Muscle layer of duodenum (tissue), 2 donors: ENCODE data around the gene NSMCE1.
"Not testable (repeated sequence)": the region's sequence is repeated elsewhere in the genome, so short reads cannot be mapped to it uniquely, and the experiment has no call there.

Experiments
- H3K27ac ChIP-seq: one replicate; pipeline ENCODE4 v1.7.0; 2013; ENCODE audit warnings: mild to moderate bottlenecking, low read length
- H3K27me3 ChIP-seq: one replicate; pipeline ENCODE4 v1.7.0; 2013; ENCODE audit warnings: low read depth, mild to moderate bottlenecking, control low read depth, low read length
- H3K36me3 ChIP-seq, 2 donors: one replicate each; pipeline ENCODE4 v1.7.0; 2013; ENCODE audit warnings: low read length in 2 of 2, control low read depth in 1 of 2, mild to moderate bottlenecking in 1 of 2; ENCODE audit not compliant: insufficient read depth in 2 of 2, control insufficient read depth in 1 of 2
- H3K4me1 ChIP-seq, 2 donors: one replicate each; pipeline ENCODE4 v1.7.0; 2013; ENCODE audit warnings: low read length in 2 of 2, mild to moderate bottlenecking in 2 of 2, control low read depth in 1 of 2, moderate library complexity in 1 of 2; ENCODE audit not compliant: insufficient read depth in 2 of 2, control insufficient read depth in 1 of 2
- H3K4me3 ChIP-seq, 2 donors: one replicate each; pipeline ENCODE4 v1.7.0; 2013; ENCODE audit warnings: low read length in 2 of 2, low read depth in 1 of 2, mild to moderate bottlenecking in 1 of 2
- H3K9me3 ChIP-seq, 2 donors: one replicate each; pipeline ENCODE4 v1.7.0; 2013; ENCODE audit warnings: low read length in 2 of 2, control low read depth in 1 of 2, mild to moderate bottlenecking in 1 of 2; ENCODE audit not compliant: control insufficient read depth in 1 of 2
- donor health status: healthy.

Gene NSMCE1

DNA sequence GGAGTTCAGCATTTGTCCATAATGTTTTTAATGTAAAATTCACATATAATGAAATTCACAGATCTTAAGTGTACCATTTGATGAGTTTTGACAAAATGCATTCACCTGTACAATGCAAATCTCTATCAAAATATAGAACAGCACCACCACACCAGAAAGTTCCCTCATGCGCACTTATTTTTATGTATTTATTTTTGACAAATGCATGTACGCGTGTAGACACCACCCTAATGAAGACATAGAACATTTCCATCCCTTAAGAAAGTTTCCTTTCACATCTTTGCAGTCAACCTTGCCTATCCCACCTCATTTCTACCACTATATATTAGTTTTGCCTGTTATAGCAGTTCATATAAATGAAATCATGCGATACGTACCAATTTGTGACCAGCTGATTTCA lies 29.6 kb upstream of the NSMCE1 start:
- no peaks in the 10 kb centered on the region for H3K9me3 ChIP-seq
- no peaks in the 10 kb centered on the region for H3K36me3 ChIP-seq
- H3K27me3 ChIP-seq, result no peaks in the 10 kb centered on the region
- H3K4me1 ChIP-seq, result no peaks in the 10 kb centered on the region
- no peak overlapping the region for H3K27ac ChIP-seq
- no peak overlapping the region for H3K4me3 ChIP-seq

DNA sequence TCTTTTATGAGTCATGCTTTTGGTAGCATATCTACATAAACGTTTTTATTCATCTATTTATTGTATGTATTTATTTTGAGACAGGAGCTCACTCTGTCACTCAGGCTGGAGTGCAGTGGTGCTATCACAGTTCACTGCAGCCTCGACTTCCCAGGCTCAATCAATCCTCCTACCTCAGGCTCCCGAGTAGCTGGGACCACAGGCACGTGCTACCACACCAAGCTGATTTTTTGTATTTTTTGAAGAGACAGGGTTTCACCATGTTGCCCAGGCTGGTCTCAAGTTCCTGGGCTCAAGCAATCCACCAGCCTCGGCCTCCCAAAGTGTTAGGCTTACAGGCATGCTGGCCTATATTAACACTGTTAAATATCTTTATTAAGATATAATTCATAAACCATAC lies 24.8 kb upstream of the NSMCE1 start:
- Histone ChIP-seq H3K9me3 (no peaks in the 10 kb centered on the region), H3K27me3 (no peaks in the 10 kb centered on the region), H3K4me3 (no peak overlapping the region), H3K27ac (no peak overlapping the region), H3K4me1 (no peaks in the 10 kb centered on the region), H3K36me3 (no peaks in the 10 kb centered on the region)

DNA sequence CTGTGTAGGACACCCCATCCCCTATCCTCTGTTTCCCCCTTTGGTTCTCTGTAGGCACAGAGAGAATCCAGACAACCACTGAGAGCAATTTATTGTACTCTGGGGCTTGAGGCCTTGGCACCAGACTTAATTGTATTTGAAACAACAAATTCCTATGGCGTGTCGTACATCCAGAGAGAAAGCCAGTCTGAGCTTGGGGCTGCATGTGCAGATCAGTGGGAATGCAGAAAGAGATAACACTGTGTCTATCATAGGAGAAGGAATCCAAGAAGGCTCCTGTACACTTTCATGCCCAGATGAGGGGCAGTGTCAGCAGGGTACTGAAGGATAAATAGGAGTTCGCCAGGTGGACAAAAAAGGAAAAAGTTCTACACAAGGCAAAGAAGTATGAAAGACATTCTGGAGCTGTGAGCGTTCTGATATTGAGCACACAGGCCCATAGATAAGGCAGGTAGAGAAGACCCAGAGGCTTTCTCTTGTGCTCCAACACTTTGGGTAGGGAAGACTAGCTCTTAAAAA lies 23.2 kb upstream of the NSMCE1 start:
- Histone ChIP-seq H3K4me1 (peaks cover 0 to 4% of the 10 kb centered on the region in 2 donors), H3K27me3 (no peaks in the 10 kb centered on the region), H3K4me3 (no peak overlapping the region), H3K9me3 (no peaks in the 10 kb centered on the region), H3K27ac (no peak overlapping the region), H3K36me3 (no peaks in the 10 kb centered on the region)

DNA sequence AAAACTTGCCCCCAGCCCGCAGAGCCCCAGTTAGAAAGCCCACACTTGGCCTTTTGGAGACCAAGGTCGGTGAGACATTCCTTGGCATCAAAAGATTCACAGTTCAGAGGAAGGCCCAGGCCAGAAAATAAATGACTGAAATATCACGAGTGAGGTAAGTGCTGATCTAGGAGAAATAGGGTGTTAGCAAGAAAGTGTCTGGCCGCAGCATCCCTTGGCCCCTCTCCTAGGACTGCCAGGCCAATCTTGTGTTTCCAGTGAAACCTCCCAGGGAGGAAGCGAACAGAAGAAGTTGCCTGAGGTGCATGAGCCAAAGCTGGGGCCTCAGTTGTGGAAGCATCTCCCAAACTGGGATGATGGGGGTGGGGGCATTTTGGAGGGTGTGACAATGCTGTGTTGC lies 22.5 kb upstream of the NSMCE1 start:
- Histone ChIP-seq H3K27me3 (no peaks in the 10 kb centered on the region), H3K36me3 (no peaks in the 10 kb centered on the region), H3K4me1 (peaks cover 0 to 5% of the 10 kb centered on the region in 2 donors), H3K4me3 (no peak overlapping the region), H3K9me3 (no peaks in the 10 kb centered on the region), H3K27ac (no peak overlapping the region)

DNA sequence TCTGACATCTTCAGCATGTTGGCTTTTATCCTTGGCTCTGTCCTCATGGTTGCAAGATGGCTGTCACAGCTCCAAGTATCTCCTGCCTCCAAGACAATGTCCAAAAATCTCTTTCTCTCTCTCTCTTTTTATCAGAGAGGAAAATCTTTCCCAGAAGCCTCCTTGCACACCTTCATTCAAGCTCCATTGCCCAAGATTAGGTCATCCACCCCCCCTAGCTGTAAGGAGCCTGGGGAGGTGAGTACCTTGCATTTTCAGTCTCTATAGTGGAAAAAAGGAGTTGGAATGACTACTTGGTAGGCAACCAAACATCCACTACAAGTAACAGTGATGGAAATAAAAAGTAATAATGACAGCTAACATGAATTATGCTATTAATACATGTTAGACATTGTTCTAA lies 22.0 kb upstream of the NSMCE1 start:
- H3K9me3 ChIP-seq, result no peaks in the 10 kb centered on the region
- no peak overlapping the region for H3K4me3 ChIP-seq
- H3K36me3 ChIP-seq, result no peaks in the 10 kb centered on the region
- no peaks in the 10 kb centered on the region for H3K27me3 ChIP-seq
- peaks cover 0 to 5% of the 10 kb centered on the region in 2 donors for H3K4me1 ChIP-seq
- no peak overlapping the region for H3K27ac ChIP-seq

DNA sequence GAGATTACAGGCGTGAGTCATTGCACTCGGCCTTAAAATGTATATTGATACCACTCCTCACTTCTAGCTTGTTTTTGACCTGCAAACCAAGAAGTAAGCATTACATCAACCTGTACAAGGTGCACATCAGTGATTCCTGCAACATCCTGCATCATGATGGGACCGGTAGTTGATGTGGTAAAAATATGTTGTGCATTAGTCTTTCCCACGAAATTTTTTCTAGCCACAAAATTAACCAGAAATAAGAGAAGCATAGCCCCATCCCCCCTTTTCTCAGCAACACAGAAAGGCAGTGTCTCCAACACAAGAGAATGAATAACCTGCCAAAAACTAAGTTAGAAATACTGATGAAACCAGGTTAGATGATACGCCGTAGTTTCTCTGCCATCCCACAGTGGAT lies 21.1 kb upstream of the NSMCE1 start:
- Histone ChIP-seq H3K4me1 (peaks cover 0 to 5% of the 10 kb centered on the region in 2 donors), H3K27me3 (no peaks in the 10 kb centered on the region), H3K36me3 (no peaks in the 10 kb centered on the region), H3K9me3 (no peaks in the 10 kb centered on the region), H3K4me3 (no peak overlapping the region), H3K27ac (no peak overlapping the region)

DNA sequence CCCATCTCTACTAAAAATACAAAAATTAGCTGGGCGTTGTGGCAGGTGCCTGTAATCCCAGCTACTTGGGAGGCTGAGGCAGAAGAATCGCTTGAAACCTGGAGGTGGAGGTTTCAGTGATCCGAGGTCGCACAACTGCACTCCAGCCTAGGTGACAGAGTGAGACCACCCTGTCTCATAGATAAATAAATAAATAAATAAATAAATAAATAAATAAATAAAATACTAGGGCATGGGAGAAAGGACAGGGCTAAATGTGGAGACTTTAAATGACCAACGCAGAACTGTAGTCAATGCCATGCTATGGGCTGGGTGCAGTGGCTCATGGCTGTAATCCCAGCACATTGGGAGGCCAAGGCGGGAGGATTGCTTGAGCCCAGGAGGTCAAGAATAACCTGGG lies 19.7 kb upstream of the NSMCE1 start:
- not testable (repeated sequence) for H3K36me3 ChIP-seq, H3K9me3 ChIP-seq, H3K27ac ChIP-seq, H3K4me1 ChIP-seq, H3K4me3 ChIP-seq, H3K27me3 ChIP-seq

DNA sequence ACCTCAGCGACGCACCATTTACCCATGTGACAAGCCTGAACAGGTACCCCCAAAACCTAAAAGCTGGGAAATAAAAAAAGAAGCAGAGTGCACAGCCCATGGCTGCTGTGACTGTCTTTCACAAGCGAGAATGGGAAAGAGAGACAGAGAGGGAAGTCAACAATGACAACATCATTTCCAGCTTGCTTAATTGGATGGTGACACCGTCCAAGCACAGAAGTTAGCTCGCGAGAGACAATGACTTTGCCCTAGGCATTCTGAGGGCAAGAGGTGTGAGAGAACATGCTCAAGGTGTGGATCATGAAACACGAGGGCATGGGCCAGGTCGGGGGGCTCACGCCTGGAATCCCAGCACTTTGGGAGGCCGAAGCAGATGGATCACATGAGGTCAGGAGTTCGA lies 19.3 kb upstream of the NSMCE1 start:
- H3K4me1 ChIP-seq, result peaks cover 0 to 5% of the 10 kb centered on the region in 2 donors
- H3K27ac ChIP-seq, result no peak overlapping the region
- H3K9me3 ChIP-seq, result no peaks in the 10 kb centered on the region
- H3K36me3 ChIP-seq, result no peaks in the 10 kb centered on the region
- H3K4me3 ChIP-seq, result no peak overlapping the region
- H3K27me3 ChIP-seq, result no peaks in the 10 kb centered on the region

DNA sequence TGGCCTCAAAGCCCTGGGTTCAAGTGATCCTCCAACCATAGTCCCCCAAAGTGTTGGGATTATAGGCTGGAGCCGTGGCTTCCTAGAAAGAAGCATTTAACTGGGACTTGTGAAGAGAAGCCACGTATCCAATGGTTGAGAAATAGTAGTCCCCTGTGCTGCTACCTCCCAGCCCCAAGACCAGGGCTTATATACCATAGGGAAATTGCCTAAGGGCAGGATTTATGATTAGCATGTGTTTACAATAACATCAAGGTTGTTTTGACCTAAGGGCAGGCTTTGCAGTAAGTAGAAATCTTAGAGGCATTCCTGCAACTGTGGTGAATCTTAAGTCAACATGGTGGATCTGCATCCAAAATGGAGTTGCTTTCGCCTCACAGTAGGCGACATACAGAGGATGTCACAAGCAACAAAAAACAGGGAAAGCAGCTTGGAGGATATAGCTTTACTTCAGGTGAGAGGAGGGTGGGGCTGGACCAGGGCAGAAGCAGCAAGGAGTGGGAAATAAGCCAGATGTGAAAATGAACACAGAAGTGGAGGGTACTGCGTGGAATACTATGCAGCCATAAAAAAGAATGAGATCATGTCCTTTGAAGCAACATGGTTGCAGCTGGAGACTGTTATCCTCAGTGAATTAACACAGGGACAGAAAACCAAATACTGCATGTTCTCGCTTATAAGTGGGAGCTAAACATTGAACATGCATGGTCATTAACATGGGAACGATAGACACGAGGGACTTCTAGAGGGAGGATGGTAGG lies 18.7 kb upstream of the NSMCE1 start:
- Histone ChIP-seq H3K4me1 (peaks cover 0 to 5% of the 10 kb centered on the region in 2 donors), H3K36me3 (no peaks in the 10 kb centered on the region), H3K27me3 (no peaks in the 10 kb centered on the region), H3K27ac (no peak overlapping the region), H3K9me3 (no peaks in the 10 kb centered on the region), H3K4me3 (no peak overlapping the region)

DNA sequence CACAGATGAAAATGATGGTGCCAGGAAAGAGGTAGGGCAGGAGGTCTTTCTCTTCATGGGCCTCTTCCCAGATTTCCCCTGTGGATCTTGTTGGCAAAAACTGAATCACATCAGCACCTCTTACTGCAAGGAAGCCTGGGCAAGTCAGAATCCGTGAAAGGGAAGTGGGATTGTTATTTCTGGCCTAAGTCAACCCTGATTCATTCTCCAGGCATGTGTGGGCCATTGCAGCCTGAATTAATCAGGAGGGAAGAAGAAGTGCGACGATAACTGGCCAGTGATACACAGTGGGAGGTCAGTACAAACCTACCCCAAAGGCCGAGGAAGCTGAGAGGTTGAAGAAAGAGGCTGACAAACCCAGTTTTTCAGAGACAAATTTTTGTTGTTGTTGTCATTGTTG lies 17.9 kb upstream of the NSMCE1 start:
- no peaks in the 10 kb centered on the region for H3K9me3 ChIP-seq
- no peaks in the 10 kb centered on the region for H3K36me3 ChIP-seq
- no peak overlapping the region for H3K4me3 ChIP-seq
- H3K27me3 ChIP-seq, result no peaks in the 10 kb centered on the region
- peak overlapping the region; percentile 6 for H3K27ac ChIP-seq
- H3K4me1 ChIP-seq, result peaks cover 0 to 5% of the 10 kb centered on the region in 2 donors

DNA sequence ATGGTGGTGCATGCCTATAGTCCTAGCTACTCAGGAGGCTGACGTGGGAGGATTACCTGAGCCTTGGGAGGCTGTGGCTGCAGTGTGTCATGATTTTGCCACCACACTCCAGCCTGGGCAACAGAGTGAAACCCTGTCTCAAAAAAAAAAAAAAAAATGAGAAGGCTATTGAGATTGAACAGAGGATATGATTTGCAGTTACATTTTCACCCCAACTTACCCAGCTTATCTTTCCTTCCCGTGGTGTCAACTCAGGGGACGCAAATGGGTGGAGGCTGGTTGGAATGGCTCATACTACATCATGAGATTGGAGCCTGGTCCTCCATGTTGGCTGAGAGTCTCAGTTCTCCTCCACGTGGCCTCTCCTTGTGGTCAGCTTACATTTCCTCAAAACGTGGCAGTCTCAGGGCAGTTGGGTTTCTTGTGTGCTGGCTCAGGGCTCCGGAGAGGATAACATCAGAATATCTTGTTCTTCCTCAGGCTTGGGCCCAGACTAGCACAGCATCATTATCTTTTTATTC lies 17.2 kb upstream of the NSMCE1 start:
- H3K9me3 ChIP-seq, result no peaks in the 10 kb centered on the region
- H3K27me3 ChIP-seq, result no peaks in the 10 kb centered on the region
- H3K27ac ChIP-seq, result peak overlapping the region; percentile 6

More for the DNA sequence above, 17.2 kb upstream of the NSMCE1 start:
- no peaks in the 10 kb centered on the region for H3K36me3 ChIP-seq
- H3K4me1 ChIP-seq, result peaks cover 0 to 5% of the 10 kb centered on the region in 2 donors
- H3K4me3 ChIP-seq, result no peak overlapping the region
